ENCODE results near the gene EXOC4.

EXOC4 gene

DNA sequence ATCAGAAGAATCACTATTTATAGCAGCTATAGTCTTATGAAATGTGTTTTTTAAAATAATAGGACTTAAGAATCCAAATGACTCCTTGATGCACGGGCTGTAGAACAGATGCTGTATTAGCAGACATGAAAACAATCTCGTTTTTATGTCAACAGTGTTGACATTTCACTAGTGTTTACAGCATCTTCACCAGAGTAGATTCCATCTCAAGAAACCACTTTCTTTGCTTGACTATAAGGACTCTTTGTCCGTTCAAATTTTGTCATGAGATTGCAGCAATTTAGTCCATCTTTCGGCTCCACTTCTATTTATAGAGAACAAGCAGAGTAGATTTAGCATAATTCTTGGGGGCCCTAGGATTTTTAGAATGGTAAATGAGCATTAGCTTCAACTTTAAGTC is 295.1 kb downstream of the EXOC4 start:
- Histone ChIP-seq H3K36me3 (ENCODE audit: control insufficient read depth, insufficient read depth, low read length) (no peaks in the 10 kb centered on the region), H2BK15ac (replicated peaks; ENCODE audit: low read depth) (no peak overlapping the region)
- no CpG with 5 or more reads among the region's 4 CpGs for WGBS (ENCODE audit: extremely low coverage, insufficient coverage, low lambda C conversion rate)

GRCh38 chr7:133549633-133550032 is 296.8 kb downstream of the EXOC4 start:
- Histone ChIP-seq H3K23ac (ENCODE audit: low read length) (no peak overlapping the region), H3K79me1 (ENCODE audit: low read length) (no peaks in the 10 kb centered on the region), H4K8ac (ENCODE audit: low read depth, low read length) (no peak overlapping the region), H3K27ac (ENCODE audit: low read depth, low read length) (no peak overlapping the region), H3K4me2 (ENCODE audit: low read length) (no peak overlapping the region), H3K79me2 (ENCODE audit: control insufficient read depth, insufficient read depth, low read length) (no peaks in the 10 kb centered on the region), H3K56ac (ENCODE audit: low read length) (no peak overlapping the region), H4K5ac (ENCODE audit: low read length) (no peak overlapping the region), H2BK5ac (ENCODE audit: low read length) (no peak overlapping the region), H3K36me3 (ENCODE audit: control insufficient read depth, insufficient read depth, low read length) (no peaks in the 10 kb centered on the region), H2BK120ac (ENCODE audit: low read depth, low read length) (no peak overlapping the region), H3K18ac (ENCODE audit: low read length) (no peak overlapping the region), H3K9ac (ENCODE audit: low read length) (no peak overlapping the region), H3K4me3 (ENCODE audit: low read length) (no peak overlapping the region), H3K4me1 (ENCODE audit: control insufficient read depth, low read depth, low read length) (no peaks in the 10 kb centered on the region), H3K4ac (ENCODE audit: low read depth, low read length) (no peak overlapping the region), H3K27me3 (ENCODE audit: insufficient read depth, low read length, poor library complexity) (no peaks in the 10 kb centered on the region), H2BK15ac (replicated peaks; ENCODE audit: low read depth) (no peak overlapping the region), H2AK5ac (ENCODE audit: low read length) (no peak overlapping the region)
- no peak for DNase-seq
- no CpG with 5 or more reads among the region's 1 CpG for WGBS (ENCODE audit: extremely low coverage, insufficient coverage, low lambda C conversion rate)

More for the DNA sequence above, 295.1 kb downstream of the EXOC4 start:
- H4K8ac ChIP-seq (ENCODE audit: low read depth, low read length), result no peak overlapping the region
- no peak overlapping the region for H3K27ac ChIP-seq (ENCODE audit: low read depth, low read length)
- H2AK5ac ChIP-seq (ENCODE audit: low read length), result no peak overlapping the region
- no peak overlapping the region for H3K18ac ChIP-seq (ENCODE audit: low read length)
- no peak overlapping the region for H2BK5ac ChIP-seq (ENCODE audit: low read length)
- H3K9ac ChIP-seq (ENCODE audit: low read length), result no peak overlapping the region
- no peak overlapping the region for H3K23ac ChIP-seq (ENCODE audit: low read length)
- no peaks in the 10 kb centered on the region for H3K4me1 ChIP-seq (ENCODE audit: control insufficient read depth, low read depth, low read length)
- no peaks in the 10 kb centered on the region for H3K79me1 ChIP-seq (ENCODE audit: low read length)
- DNase-seq, result no peak
- no peak overlapping the region for H3K4me3 ChIP-seq (ENCODE audit: low read length)
- no peak overlapping the region for H2BK120ac ChIP-seq (ENCODE audit: low read depth, low read length)
- H4K5ac ChIP-seq (ENCODE audit: low read length), result no peak overlapping the region
- H3K56ac ChIP-seq (ENCODE audit: low read length), result no peak overlapping the region
- no peak overlapping the region for H3K4ac ChIP-seq (ENCODE audit: low read depth, low read length)
- H3K27me3 ChIP-seq (ENCODE audit: insufficient read depth, low read length, poor library complexity), result no peaks in the 10 kb centered on the region
- H3K4me2 ChIP-seq (ENCODE audit: low read length), result no peak overlapping the region
- no peaks in the 10 kb centered on the region for H3K79me2 ChIP-seq (ENCODE audit: control insufficient read depth, insufficient read depth, low read length)

- Histone ChIP-seq H3K4me1 (ENCODE audit: control insufficient read depth, low read depth, low read length) (no peaks in the 10 kb centered on the region), H2AK5ac (ENCODE audit: low read length) (no peak overlapping the region), H4K5ac (ENCODE audit: low read length) (no peak overlapping the region), H3K9ac (ENCODE audit: low read length) (no peak overlapping the region), H3K27ac (ENCODE audit: low read depth, low read length) (no peak overlapping the region), H2BK120ac (ENCODE audit: low read depth, low read length) (no peak overlapping the region), H2BK15ac (replicated peaks; ENCODE audit: low read depth) (no peak overlapping the region), H3K23ac (ENCODE audit: low read length) (no peak overlapping the region), H3K36me3 (ENCODE audit: control insufficient read depth, insufficient read depth, low read length) (no peaks in the 10 kb centered on the region), H3K4ac (ENCODE audit: low read depth, low read length) (no peak overlapping the region), H3K56ac (ENCODE audit: low read length) (no peak overlapping the region), H2BK5ac (ENCODE audit: low read length) (no peak overlapping the region), H3K18ac (ENCODE audit: low read length) (no peak overlapping the region), H3K4me2 (ENCODE audit: low read length) (no peak overlapping the region), H3K79me2 (ENCODE audit: control insufficient read depth, insufficient read depth, low read length) (no peaks in the 10 kb centered on the region), H4K8ac (ENCODE audit: low read depth, low read length) (no peak overlapping the region), H3K79me1 (ENCODE audit: low read length) (no peaks in the 10 kb centered on the region), H3K27me3 (ENCODE audit: insufficient read depth, low read length, poor library complexity) (no peaks in the 10 kb centered on the region), H3K4me3 (ENCODE audit: low read length) (no peak overlapping the region)
- no peak for DNase-seq
- no CpG with 5 or more reads among the region's 3 CpGs for WGBS (ENCODE audit: extremely low coverage, insufficient coverage, low lambda C conversion rate)
These were observed 297.3 kb downstream of the EXOC4 start for GRCh38 chr7:133550145-133550544.

GRCh38 chr7:133550811-133551210 is 297.9 kb downstream of the EXOC4 start:
- Histone ChIP-seq H3K4me3 (ENCODE audit: low read length) (no peak overlapping the region), H3K36me3 (ENCODE audit: control insufficient read depth, insufficient read depth, low read length) (no peaks in the 10 kb centered on the region), H2AK5ac (ENCODE audit: low read length) (no peak overlapping the region), H3K79me1 (ENCODE audit: low read length) (no peaks in the 10 kb centered on the region), H3K9ac (ENCODE audit: low read length) (no peak overlapping the region), H2BK120ac (ENCODE audit: low read depth, low read length) (no peak overlapping the region), H2BK15ac (replicated peaks; ENCODE audit: low read depth) (no peak overlapping the region), H2BK5ac (ENCODE audit: low read length) (no peak overlapping the region), H3K4me2 (ENCODE audit: low read length) (no peak overlapping the region), H3K27me3 (ENCODE audit: insufficient read depth, low read length, poor library complexity) (no peaks in the 10 kb centered on the region), H3K4ac (ENCODE audit: low read depth, low read length) (no peak overlapping the region), H4K8ac (ENCODE audit: low read depth, low read length) (no peak overlapping the region), H4K5ac (ENCODE audit: low read length) (no peak overlapping the region), H3K18ac (ENCODE audit: low read length) (no peak overlapping the region), H3K56ac (ENCODE audit: low read length) (no peak overlapping the region), H3K79me2 (ENCODE audit: control insufficient read depth, insufficient read depth, low read length) (no peaks in the 10 kb centered on the region), H3K4me1 (ENCODE audit: control insufficient read depth, low read depth, low read length) (no peaks in the 10 kb centered on the region), H3K23ac (ENCODE audit: low read length) (no peak overlapping the region), H3K27ac (ENCODE audit: low read depth, low read length) (no peak overlapping the region)
- no peak for DNase-seq
- WGBS (ENCODE audit: extremely low coverage, insufficient coverage, low lambda C conversion rate), result no CpG with 5 or more reads among the region's 4 CpGs

GRCh38 chr7:133551466-133551865 is 298.6 kb downstream of the EXOC4 start:
- no peak overlapping the region for H4K8ac ChIP-seq (ENCODE audit: low read depth, low read length)
- no peaks in the 10 kb centered on the region for H3K36me3 ChIP-seq (ENCODE audit: control insufficient read depth, insufficient read depth, low read length)
- no peaks in the 10 kb centered on the region for H3K27me3 ChIP-seq (ENCODE audit: insufficient read depth, low read length, poor library complexity)
- no CpG with 5 or more reads among the region's 4 CpGs for WGBS (ENCODE audit: extremely low coverage, insufficient coverage, low lambda C conversion rate)
- H2BK15ac ChIP-seq (replicated peaks; ENCODE audit: low read depth), result no peak overlapping the region
- no peaks in the 10 kb centered on the region for H3K79me2 ChIP-seq (ENCODE audit: control insufficient read depth, insufficient read depth, low read length)
- no peak overlapping the region for H3K4me3 ChIP-seq (ENCODE audit: low read length)
- no peaks in the 10 kb centered on the region for H3K4me1 ChIP-seq (ENCODE audit: control insufficient read depth, low read depth, low read length)
- H3K18ac ChIP-seq (ENCODE audit: low read length), result no peak overlapping the region
- H2AK5ac ChIP-seq (ENCODE audit: low read length), result no peak overlapping the region
- no peak overlapping the region for H3K23ac ChIP-seq (ENCODE audit: low read length)
- H3K9ac ChIP-seq (ENCODE audit: low read length), result no peak overlapping the region
- no peak overlapping the region for H3K4me2 ChIP-seq (ENCODE audit: low read length)
- no peak overlapping the region for H3K56ac ChIP-seq (ENCODE audit: low read length)
- no peak overlapping the region for H3K27ac ChIP-seq (ENCODE audit: low read depth, low read length)
- H2BK120ac ChIP-seq (ENCODE audit: low read depth, low read length), result no peak overlapping the region
- no peak overlapping the region for H3K4ac ChIP-seq (ENCODE audit: low read depth, low read length)
- no peak overlapping the region for H2BK5ac ChIP-seq (ENCODE audit: low read length)
- no peak overlapping the region for H4K5ac ChIP-seq (ENCODE audit: low read length)
- no peak for DNase-seq
- no peaks in the 10 kb centered on the region for H3K79me1 ChIP-seq (ENCODE audit: low read length)

- H3K79me1 ChIP-seq (ENCODE audit: low read length), result no peaks in the 10 kb centered on the region
- no peak overlapping the region for H3K4ac ChIP-seq (ENCODE audit: low read depth, low read length)
- no peak overlapping the region for H2BK120ac ChIP-seq (ENCODE audit: low read depth, low read length)
- no peak overlapping the region for H3K9ac ChIP-seq (ENCODE audit: low read length)
- no peak overlapping the region for H3K18ac ChIP-seq (ENCODE audit: low read length)
- no peak overlapping the region for H4K8ac ChIP-seq (ENCODE audit: low read depth, low read length)
- no peak overlapping the region for H3K56ac ChIP-seq (ENCODE audit: low read length)
- H3K36me3 ChIP-seq (ENCODE audit: control insufficient read depth, insufficient read depth, low read length), result no peaks in the 10 kb centered on the region
- no peaks in the 10 kb centered on the region for H3K79me2 ChIP-seq (ENCODE audit: control insufficient read depth, insufficient read depth, low read length)
- no peak overlapping the region for H3K27ac ChIP-seq (ENCODE audit: low read depth, low read length)
- no peak overlapping the region for H3K23ac ChIP-seq (ENCODE audit: low read length)
- H2BK5ac ChIP-seq (ENCODE audit: low read length), result no peak overlapping the region
- DNase-seq, result no peak
- H3K4me3 ChIP-seq (ENCODE audit: low read length), result no peak overlapping the region
- WGBS (ENCODE audit: extremely low coverage, insufficient coverage, low lambda C conversion rate), result no CpG with 5 or more reads among the region's 1 CpG
- no peaks in the 10 kb centered on the region for H3K27me3 ChIP-seq (ENCODE audit: insufficient read depth, low read length, poor library complexity)
- no peak overlapping the region for H3K4me2 ChIP-seq (ENCODE audit: low read length)
- no peak overlapping the region for H2BK15ac ChIP-seq (replicated peaks; ENCODE audit: low read depth)
- H2AK5ac ChIP-seq (ENCODE audit: low read length), result no peak overlapping the region
- no peak overlapping the region for H4K5ac ChIP-seq (ENCODE audit: low read length)
- H3K4me1 ChIP-seq (ENCODE audit: control insufficient read depth, low read depth, low read length), result no peaks in the 10 kb centered on the region
These were observed 299.2 kb downstream of the EXOC4 start for GRCh38 chr7:133552079-133552478.
